HG03108 (cell line): Measurements from ENCODE around the gene CASKIN2.

ENCODE experiments used
- ATAC-seq: cut with Tn5 transposase; IDR thresholded peaks from one replicate; pipeline ENCODE4 v1.9.1; 2021; ENCODE audit warnings: moderate library complexity; ENCODE audit not compliant: unreplicated experiment

CASKIN2 gene

DNA sequence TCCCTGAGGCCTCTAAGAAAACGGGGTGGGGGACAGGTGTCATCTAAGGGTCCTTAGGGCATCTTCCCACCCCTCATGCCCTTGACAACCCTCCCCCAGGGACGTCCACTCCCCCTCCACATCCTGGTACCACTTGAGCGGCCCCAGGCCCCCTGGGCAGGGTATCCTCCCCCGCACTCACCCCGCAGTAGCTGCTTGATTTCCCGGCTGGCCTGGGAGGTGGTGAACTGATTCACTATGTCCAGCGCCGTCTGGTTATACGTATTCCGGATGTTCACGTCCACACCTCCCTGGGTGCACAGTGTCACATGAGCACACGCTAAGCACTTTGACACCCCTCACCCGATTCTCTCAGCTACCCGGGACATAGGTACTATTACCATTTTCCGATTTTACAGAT lies 9.7 kb downstream of the CASKIN2 start:
- no peak for ATAC-seq

DNA sequence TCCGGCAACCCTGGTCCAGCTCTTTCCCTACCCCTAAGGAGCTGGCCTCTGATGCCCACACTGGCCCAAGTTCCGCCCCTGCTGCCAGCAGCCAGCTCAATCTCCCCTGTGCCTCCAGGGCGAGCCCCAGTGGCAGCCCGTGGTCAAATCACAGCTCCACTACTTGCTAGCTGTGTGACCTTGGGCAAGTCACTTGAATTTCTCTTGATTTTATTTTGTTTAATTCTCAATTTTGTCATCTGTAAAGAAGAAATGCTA lies 10.3 kb downstream of the CASKIN2 start:
- ATAC-seq: no peak

DNA sequence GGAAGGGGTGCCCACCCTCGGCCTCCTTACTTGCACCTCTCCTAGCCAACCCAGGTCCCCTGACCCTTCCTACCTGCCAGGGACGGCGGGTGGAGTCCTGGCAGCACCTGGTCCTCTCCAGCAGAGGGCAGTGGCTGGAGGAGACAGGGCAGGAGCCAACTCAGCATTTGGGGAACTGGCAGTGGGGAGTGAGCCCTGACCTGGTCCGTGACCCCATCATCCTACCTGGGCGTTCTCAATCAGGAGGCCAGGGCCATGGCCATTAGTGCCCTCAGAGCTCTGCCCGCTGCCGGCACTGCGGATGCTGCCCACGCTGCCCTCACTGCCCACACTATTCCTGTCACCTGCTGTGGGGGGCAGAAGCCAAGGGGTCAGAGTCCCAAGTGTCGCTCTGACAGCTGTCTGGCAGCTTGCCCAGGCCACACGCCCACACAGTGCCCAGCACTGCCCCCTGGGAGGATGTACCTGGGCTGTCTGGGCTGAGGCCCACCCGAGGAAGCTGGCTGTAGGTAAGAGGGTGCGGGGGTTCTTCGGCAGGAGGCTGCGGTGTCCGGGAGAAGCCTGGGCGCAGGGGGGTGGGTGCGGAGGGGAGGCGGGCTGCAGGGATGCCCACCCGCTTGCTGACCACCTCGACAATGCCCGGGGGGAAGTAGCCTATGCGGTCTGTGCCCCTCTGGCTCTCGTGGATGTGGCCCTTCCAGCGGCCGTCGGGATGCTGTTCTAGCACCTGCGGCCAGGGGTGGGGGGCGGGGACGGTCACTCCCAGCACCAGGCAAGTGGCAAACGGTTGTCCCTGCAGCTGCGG lies 10.8 kb downstream of the CASKIN2 start:
- ATAC-seq: peak; percentile 61

DNA sequence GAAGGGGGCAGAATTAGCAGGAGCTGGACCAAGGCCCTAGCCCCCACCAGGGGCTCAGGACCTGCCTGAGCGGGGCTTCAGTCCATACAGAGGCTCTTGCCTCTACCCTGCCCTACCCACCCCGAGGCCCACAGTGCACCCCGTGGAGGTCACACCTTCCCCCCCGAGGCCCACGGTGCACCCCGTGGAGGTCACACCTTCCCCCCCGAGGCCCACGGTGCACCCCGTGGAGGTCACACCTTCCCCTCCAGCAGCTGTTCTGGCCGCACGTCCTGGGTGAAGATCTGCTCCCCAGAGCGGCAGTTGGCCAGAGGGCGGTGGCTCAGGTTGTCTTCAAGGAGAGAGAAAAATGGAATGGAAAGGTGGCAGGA lies 11.4 kb downstream of the CASKIN2 start:
- no peak for ATAC-seq

DNA sequence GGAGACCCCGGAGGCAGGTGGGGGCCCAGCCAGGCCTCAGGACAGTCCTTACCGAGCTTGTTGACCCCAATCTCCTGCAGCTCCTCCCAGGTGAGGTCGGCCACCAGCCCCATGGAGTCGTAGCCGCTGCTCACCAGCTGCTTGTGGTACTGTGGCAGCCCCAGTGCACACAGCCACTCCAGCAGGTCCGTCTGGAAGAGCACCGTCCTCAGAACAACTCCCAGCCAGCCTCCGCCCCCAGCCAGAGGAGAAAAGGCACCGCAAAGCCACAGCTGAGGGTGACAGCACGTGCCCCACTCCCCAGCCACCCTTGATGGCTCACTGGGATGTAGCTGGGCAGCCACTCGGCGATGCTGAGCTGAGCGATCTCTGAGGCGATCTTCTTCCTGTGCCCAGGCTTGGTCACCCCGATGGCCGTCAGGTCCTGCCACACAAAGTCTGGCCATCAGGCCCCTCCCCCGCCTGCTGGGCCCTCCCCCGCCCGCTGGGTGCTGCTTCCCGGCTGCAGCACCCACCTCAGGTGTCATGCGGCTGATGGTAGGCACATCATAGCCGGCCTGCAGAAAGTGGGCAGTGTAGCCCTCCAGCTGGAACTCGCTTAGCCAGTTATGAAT lies 11.9 kb downstream of the CASKIN2 start:
- ATAC-seq: no peak

DNA sequence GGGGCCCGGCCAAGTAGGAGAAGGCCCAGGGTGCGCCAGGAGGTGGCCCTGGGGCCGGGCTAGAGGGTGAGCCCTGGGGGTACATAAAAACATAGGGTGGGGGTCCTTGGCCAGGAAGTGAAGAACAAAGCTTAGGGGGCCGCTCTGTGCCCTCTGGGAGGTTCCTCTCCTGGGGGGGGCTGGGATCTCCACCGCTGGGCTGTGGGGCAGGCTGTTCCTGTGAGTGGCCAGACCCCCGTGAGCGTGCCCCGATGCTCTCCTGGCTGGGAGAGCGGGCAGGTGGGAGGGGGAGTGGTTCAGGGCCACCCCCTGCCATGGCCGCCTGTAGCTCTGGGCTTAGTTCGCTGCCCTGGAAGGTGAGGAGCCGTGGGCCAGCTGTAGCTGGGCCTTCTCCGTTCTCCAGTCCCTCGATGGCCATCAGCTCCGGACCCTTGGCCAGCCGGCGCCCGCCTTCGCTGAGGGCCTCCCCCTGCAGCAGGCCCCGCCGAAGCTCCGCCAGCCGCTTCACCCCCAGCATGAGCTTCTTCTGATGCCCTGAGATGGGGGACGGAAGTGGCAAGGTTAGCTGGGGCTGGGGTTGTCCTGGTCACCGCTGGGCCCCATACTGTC lies 12.5 kb downstream of the CASKIN2 start:
- no peak for ATAC-seq

DNA sequence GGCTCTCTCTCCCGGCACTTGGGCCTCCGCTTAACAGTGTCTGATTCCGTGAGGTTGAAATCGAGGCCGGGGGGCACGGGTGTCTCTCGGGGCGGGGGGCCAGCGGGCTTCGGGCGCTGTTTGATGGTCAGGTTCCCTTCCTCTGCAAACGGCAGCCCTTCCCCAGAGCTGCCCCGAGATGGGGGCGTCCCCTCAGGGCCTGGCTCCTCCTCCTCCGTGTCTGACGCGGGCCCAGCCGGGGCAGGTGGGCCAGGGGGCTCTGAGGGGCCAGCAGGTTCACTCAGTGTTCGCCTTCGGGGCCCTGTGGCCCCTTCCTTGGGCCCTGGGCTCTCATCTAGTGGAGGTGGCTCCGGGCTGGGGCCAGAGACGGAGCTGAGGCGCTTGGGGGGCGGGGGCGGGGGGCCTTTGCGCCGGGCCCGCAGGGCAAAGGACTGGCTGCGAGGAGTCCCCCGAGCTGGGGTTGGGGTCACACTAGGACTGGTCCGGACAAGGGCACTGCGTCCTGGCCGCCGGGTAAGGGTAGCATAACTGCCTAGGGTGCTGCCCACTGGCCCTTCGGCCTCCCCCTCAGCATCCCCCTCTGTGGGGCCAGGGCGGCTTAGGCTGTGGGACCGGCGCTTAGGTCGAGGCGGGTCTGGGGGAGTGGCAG lies 13.1 kb downstream of the CASKIN2 start:
- no peak for ATAC-seq

DNA sequence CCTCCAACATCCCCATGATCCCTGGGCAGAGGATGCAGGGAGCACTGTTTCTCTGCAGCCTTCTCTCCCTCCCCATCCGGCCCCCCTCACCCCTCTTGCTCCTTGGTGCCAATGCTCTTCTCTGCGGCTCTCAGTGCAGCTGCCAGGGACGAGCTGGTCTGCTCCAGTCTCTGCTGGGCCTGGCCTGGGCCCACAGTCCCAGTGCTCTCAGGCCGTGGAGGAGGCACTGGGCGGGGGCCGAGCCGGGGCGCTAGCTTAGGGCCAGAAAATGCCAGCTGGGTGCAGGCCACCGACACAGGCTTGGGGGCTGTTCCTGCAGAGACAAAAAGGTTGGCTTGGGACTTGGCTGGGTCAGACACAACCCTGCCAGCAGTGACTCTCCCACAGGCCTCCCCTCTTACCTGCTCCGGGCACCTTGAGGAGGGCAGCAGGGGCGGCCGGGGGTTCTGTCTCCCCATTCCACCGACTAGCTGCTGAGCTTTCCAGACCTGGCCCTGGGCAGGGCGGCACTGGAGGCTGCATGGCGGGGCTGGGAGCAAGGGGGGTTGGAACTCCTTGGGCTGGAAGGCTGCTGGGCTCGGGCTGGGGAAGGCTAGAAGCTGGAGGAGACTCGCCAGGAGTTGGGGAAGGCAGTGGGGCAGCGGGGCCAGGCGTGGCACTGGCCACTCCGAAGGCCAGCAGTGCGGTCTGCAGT lies 13.8 kb downstream of the CASKIN2 start:
- no peak for ATAC-seq

DNA sequence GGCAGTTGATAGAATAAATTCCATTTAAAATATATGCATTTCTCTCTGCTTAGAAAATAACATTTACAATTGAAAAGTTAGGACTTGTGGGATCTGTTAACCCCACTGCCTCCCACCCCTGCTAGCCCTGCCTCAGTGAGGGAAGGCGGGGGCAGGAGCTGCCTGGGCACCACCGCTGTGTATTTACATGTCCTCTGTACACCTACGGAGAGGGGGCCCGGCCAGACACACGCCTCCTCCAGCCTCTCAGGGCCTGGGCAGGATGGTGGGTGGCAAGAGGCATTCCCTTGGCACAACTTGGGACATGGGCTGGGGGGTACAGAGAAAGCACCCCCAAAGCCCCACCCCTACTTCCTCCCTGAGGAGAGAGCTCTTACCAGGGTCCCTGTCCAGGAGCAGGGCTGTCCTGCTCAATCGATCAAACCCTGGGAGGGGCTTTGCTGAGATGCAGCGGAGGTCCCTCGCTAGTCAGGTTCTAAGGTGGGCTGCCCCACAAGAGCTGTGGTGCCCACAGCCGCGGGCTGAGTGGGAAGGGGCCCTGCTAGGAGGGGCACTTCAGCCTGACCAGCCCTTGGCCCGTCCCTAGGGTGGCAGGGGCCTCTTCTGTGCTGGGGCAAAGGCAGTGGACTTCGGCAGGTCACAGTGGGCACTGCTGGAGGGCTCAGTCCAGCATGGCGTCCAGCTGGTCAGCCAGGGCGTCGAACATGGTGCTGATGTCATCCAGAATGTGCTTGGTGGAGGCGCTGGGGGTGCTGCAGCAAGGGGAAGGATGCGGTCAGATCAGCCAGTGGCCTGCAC lies 14.7 kb downstream of the CASKIN2 start:
- no peak for ATAC-seq

DNA sequence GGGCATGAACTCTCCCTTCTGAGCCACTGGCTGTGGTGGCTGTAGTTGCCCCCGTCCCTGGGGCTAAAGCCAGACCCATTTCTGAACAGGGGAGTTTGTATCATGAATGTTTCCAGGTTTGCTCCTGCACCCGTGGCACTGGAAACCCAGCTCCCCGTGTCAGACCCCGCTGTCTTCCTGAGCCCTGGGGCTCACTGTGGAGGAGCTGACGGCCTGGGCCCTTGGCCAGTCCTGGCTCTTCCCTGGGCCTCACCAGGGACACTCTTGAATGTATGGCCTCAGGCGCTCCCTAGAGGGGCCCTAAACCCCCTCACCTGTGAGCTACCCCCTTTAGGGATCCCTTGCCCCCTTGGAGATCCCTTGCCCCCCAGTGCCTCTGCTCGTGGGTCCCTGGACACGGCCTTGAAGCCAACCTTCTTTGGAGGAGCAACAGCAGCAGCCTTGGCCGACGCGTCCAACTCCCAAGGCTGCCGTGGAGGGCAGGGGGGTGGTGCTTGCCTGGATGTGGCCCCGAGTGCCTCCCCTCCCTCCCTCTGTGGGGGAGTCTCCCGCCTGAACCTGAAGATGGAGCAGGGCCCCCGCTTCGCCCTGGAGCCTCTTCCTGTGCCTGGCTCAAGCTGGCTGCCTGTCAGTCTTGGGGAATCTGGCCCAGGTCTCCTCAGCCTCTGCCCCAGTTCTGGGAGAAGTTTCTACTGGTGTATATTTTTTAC lies 15.9 kb downstream of the CASKIN2 start:
- no peak for ATAC-seq

DNA sequence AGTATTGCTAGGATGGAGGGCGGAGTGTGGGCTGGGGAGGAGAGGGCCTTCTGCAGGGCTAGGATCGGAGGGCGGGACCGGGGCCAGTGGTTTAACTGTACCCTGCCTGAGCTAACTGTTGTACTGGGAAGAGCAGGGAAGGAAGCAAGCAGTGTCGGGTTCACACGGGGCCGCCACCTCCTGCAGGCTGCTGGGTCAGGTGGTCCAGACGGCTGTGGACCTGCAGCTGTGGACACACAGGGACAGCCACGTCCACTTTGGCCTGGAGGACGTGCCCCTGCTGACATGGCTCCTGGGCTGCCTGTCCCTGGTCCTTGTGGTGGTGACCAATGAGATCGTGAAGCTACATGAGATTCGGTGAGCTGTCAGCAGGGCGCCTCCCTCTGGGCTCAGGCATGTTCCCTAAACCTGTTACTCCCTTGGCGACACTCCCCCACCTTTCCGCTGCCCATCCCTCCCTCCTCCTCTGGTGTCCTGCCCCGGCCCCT lies 16.6 kb downstream of the CASKIN2 start:
- ATAC-seq: no peak

DNA sequence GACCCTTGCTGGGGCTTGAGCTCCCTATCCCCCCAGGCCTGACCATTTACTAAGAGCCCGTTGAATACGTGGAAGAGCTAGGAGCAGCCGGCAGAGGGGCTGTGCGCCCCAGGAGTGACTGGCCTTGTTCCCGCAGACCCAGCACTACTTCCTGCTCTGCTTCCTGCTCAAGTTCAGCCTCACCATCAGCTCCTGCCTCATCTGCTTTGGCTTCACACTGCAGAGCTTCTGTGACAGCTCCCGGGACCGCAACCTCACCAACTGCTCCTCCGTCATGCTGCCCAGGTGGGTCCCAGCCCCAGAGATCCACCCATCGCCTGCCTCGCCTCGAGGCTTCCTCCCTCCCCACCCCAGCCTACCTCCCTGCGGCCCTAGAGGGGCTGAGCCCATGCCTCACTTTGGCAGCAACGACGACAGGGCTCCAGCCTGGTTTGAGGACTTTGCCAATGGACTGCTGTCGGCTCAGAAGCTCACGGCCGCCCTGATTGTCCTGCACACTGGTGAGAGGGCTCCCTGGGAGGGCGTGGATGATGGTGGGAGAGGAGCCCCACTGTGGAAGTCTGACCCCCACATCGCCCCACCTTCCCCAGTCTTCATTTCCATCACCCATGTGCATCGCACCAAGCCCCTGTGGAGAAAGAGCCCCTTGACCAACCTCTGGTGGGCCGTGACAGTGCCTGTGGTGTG lies 17.2 kb downstream of the CASKIN2 start:
- no peak for ATAC-seq

DNA sequence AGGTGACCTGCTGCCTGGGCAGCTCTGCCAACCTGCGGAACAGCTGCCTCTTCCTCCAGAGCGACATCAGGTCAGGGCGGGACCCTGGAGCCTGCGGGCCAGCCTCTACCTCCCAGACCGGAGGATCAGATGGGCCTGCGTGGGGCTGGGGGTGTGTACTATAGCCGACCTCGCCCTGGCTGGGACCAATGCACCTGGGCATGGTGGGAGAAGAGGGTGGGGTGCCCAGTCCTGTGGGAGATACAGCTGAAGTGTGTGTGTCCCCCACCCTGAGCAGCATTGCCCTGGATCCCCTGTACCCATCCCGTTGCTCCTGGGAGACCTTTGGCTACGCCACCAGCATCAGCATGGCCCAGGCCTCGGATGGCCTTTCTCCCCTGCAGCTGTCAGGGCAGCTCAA lies 19.3 kb downstream of the CASKIN2 start:
- no peak for ATAC-seq

DNA sequence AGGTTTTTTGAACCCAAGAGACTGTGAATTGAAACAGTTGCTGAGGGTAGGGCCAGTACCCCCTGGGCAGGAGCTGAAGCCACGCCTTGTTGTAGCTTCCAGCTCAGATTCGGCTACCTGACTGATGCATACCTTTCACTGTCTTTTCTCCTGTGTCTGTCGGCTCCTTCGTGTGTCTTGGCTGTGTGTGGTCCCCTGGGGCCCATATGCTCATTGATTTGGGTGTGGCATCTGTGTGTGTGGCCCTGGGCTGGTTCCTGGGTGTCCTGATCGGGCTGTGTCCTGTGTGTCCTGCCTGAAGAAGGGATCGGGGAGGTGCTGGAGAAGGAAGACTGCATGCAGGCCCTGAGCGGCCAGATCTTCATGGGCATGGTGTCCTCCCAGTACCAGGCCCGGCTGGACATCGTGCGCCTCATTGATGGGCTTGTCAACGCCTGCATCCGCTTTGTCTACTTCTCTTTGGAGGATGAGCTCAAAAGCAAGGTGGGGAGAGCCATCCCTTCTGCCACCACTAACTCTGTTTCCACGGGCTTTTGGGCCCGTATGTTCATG lies 20.9 kb downstream of the CASKIN2 start:
- ATAC-seq: no peak

DNA sequence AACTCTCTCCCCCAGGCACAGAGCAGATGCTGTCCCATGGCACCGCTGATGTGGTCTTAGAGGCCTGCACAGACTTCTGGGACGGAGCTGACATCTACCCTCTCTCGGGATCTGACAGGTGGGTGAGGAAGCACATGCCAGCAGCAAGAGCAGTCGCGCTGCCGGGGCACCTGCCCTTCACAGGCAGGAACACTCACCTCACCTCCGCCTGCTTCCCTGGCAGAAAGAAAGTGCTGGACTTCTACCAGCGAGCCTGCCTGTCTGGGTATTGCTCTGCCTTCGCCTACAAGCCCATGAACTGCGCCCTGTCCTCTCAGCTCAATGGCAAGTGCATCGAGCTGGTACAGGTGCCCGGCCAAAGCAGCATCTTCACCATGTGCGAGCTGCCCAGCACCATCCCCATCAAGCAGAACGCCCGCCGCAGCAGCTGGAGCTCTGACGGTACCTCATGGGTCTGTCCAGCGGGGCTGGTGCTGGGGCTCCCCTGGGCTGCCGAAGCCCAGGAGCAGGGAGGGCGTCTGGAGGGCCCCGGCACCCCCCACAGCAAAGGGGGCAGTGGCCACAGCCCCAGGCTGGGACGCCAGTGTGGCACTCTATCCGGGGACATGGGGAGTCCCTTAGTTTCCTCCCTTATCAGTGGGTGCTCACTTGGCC lies 21.7 kb downstream of the CASKIN2 start:
- ATAC-seq: no peak

DNA sequence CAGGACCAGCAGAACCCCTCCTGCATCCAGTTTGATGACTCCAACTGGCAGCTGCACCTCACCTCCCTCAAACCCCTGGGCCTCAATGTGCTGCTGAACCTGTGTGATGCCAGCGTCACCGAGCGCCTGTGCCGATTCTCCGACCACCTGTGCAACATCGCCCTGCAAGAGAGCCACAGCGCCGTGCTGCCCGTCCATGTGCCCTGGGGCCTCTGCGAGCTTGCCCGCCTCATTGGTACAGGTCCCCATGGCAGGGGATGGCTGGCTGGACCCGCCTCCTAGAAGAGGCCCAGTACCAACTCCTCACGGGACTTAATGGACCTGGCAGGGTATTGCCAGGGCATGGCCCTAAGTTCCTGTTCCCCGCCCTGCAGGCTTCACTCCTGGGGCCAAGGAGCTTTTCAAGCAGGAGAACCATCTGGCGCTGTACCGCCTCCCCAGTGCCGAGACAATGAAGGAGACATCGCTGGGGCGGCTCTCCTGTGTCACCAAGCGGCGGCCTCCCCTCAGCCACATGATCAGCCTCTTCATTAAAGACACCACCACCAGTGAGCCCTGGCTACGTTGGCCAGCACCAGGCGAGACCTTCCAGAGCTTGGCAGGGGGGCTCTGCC lies 22.7 kb downstream of the CASKIN2 start:
- no peak for ATAC-seq

DNA sequence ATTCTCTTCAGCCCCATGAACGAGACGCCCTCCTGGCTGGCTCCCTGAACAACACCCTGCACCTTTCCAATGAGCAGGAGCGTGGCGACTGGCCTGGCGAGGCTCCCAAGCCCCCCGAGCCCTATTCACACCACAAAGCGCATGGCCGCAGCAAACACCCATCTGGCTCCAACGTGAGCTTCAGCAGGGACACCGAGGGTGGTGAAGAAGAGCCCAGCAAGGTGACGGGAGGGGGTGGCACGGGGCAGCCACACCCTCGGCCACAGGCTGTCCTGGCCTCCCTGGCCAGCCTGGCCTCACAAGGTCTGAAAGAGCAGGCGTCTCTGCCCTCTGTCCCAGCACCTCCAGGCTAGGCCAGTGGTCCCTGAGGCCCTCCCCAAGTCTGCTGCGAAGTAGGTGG lies 23.7 kb downstream of the CASKIN2 start:
- ATAC-seq: no peak

DNA sequence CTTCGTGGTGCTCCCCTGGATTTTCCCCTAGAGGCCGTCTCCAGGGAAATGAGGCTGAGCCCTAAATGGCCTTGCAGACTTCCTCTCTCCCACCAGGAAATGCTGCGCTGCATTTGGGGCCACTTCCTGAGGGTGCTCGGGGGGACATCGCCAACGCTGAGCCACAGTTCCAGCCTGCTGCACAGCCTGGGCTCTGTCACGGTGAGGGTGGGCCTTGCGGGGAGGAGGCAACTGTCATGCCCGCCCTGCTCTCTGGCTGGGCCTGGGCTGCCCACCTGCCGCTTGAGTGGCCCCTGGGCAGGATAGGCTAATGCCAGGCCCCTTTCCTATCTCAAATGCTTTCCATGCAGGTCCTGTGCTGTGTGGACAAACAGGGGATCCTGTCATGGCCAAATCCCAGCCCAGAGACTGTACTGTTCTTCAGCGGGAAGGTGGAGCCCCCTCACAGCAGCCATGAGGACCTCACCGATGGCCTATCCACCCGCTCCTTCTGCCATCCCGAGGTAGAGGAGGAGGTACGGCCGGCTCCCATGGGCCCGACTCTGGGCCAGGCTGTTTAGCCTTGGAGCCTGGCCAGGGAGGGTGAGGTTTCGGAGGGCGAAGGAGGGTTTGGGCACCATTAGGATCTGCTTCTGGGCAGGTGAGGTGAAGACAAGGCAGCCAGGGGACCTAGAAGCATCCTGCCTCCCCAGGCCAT lies 24.2 kb downstream of the CASKIN2 start:
- no peak for ATAC-seq
